Astrocyte of the cerebellum (primary cell): ENCODE data around the gene SLC29A1.
"Not testable (repeated sequence)": the region's sequence is repeated elsewhere in the genome, so short reads cannot be mapped to it uniquely, and the experiment has no call there.

ENCODE experiments used
- DNase-seq: peaks from one replicate; pipeline ENCODE4 v3.0.0-alpha.2; 2011; ENCODE audit warnings: low read depth
- H3K4me3 ChIP-seq: 2 replicates; pipeline ENCODE4 v1.5.1; 2011; ENCODE audit warnings: mild to moderate bottlenecking, low read depth, low read length, moderate library complexity
- in situ Hi-C: cut with HindIII; loops from 2 replicates; pipeline ENCODE4 v1.10.0; 2017; ENCODE audit warnings: low sequenced_read_pairs
- TF ChIP-seq, protein P1 (sequence below): IDR thresholded peaks from 2 replicates; pipeline ENCODE4 v1.5.1; 2012; ENCODE audit warnings: low read length, low read depth, moderate library complexity, mild to moderate bottlenecking; ENCODE audit errors: missing control alignments

SLC29A1 gene

DNA sequence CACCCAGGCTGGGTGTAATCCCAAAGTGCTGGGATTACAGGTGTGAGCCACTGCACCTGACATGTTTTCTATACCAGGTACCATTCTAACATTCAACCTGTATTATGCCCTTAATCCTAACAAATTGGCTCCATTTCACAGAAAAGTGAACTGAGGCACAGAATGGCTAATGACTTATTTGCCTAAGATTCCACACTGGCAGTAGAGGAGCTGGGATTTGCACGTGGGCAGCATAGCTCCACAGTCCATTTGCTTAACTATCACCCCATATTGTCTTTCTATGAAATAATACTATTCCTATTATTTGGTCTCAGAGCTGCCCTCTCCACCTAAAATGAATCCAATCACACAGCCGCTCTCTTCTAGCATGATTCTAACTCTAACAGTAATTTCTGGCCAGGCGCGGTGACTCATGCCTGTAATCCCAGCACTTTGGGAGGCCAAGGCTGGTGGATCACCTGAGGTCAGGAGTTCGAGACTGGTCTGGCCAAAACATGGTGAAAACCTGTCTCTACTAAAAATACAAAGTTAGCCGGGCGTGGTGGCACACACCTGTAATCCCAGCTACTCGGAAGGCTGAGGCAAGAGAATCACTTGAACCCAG is 30.0 kb upstream of the SLC29A1 start:
- TF ChIP-seq, protein P1, sequence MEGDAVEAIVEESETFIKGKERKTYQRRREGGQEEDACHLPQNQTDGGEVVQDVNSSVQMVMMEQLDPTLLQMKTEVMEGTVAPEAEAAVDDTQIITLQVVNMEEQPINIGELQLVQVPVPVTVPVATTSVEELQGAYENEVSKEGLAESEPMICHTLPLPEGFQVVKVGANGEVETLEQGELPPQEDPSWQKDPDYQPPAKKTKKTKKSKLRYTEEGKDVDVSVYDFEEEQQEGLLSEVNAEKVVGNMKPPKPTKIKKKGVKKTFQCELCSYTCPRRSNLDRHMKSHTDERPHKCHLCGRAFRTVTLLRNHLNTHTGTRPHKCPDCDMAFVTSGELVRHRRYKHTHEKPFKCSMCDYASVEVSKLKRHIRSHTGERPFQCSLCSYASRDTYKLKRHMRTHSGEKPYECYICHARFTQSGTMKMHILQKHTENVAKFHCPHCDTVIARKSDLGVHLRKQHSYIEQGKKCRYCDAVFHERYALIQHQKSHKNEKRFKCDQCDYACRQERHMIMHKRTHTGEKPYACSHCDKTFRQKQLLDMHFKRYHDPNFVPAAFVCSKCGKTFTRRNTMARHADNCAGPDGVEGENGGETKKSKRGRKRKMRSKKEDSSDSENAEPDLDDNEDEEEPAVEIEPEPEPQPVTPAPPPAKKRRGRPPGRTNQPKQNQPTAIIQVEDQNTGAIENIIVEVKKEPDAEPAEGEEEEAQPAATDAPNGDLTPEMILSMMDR = no peak
- in situ Hi-C loops = no loop called here
- H3K4me3 ChIP-seq = no peak overlapping the region
- no peak for DNase-seq

DNA sequence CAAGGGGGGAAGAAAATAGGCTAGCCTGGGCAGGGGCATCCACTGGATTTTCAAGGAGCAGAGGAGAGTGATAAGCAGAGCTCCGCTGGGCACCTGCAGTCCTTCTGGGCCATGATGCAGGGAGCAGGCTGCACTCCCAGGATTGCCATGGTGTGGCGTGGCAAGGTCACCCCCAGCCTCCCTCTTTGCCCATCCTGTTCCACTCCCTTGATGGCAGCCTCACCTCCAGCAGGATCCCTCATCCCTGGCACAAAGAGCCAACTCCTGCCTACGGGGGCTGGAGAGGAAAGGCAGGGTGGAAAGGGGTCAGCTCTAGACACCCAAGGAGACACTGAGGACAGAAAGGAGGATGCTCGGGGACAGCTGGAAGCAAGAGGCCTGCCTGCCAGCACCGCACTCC is 29.1 kb upstream of the SLC29A1 start:
- no peak for DNase-seq
- TF ChIP-seq, protein P1 = no peak
- no peak overlapping the region for H3K4me3 ChIP-seq
- in situ Hi-C loops = no loop called here

DNA sequence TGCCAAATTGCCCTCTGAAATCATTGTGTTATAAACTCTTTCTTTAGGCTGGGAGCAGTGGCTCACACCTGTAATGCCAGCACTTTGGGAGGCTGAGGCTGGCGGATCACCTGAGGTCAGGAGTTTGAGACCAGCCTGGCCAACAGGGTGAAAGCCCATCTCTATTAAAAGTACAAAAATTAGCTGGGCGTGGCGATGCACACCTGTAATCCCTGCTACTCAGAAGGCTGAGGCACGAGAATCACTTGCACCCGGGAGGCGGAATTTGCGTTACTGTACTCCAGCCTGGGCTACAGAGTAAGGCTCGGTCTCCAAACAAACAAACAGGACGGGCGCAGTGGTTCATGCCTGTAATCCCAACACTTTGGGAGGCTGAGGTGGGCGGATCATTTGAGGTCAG is 27.0 kb upstream of the SLC29A1 start:
- in situ Hi-C loops, DNase-seq, H3K4me3 ChIP-seq: not testable (repeated sequence)

DNA sequence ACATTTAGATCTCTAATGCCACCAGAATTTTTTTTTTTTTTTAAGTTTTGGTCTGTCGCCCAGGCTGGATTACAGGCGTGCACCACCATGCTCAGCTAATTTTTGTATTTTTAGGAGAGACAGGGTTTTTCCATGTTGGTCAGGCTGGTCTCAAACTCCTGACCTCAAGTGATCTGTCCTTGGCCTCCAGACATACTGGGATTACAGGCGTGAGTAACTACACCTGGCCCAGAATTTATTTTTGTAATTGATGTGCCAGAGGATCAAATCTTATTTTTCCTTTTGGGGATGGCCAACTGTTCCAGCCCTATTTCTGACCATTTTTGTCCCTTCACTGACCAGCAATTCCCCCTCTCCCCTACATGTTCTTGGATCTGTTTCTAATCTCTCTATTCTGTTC is 24.7 kb upstream of the SLC29A1 start:
- no peak for DNase-seq
- TF ChIP-seq, protein P1 = no peak
- in situ Hi-C loops = no loop called here
- H3K4me3 ChIP-seq = no peak overlapping the region

DNA sequence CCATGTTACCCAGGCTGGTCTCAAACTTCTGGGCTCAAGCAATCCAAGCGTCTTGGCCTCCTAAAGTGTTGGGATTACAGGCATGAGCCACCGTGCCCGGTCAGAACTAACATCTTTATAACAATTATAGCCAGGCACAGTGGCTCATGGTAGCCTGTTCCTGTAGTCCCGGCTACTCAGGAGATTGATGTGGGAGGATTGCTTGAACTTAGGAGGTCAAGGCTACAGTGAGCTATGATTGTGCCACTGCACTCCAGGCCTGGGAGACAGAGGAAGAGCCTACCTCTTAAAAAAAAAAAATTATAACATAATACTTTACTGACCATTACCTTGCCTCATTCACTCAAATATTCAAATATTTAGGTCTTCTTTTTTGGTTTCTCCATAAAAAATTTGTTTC is 23.5 kb upstream of the SLC29A1 start:
- no peak overlapping the region for H3K4me3 ChIP-seq
- DNase-seq = no peak
- in situ Hi-C loops = no loop called here
- TF ChIP-seq, protein P1 = no peak

DNA sequence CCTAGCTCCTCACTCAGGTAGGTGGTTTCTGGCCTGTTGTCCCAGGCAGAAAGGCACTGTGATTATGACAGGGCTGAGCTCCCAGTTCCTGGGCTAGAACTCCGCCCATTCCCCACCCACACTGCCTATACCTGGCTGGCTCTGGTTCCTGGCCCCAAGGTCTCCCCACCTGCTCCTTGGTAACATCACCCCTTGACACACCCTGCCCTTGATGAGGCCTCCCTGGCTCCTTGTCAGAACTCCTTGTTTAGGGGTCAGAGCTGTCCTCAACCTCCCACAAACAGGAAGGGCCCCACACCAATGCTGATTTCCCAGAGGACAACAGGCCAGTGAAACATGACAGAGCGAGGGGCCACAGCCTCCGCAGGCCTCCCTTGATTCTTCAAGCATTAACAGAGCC is 22.2 kb upstream of the SLC29A1 start:
- TF ChIP-seq, protein P1 = no peak
- in situ Hi-C loops = no loop called here
- no peak overlapping the region for H3K4me3 ChIP-seq
- no peak for DNase-seq

DNA sequence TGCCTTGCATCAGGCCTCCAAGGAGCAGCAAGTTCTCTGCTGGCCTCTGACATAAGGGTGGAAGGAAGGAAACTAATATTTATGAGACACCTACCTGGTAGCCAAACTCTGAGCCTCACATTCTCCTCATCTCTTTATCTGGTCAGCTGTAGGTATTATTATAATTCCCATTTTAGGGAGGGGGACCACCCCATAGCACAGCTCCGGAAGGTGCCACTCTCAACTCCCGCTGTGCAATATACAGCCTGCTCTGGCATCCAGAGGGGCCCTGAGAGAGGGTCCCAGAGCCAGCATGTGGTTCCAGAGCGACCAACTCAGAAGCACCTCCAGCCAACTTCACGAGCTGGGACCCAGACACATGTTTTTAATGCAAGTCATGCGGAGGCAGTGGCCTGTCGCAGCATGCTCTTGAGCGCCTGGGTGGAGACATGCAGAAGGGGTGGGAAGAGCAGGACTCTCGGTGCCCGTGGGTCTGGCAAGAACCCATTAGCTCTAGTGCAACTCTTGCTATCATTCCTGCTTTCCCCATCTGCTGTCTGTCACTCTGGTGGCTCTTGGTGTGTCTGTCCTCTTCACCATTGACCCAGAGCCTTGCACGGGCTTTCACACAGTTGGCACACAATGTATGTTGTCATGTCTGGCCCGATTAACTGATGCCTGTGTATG is 21.6 kb upstream of the SLC29A1 start:
- TF ChIP-seq, protein P1 = no peak
- in situ Hi-C loops = no loop called here
- no peak for DNase-seq
- no peak overlapping the region for H3K4me3 ChIP-seq
